ENCODE data around the gene TNS3. TPM values are rescaled to one million over a fixed set of nuclear protein-coding genes. Genes with fewer than 3 reads are reported as not detected.

The TNS3 gene
- polyA plus RNA-seq, 1 of the 3 experiments (the other 2 are of a cell fraction): 72.3 TPM

- TF ChIP-seq NRF1 (IDR thresholded peaks at IDR 0.05; ENCODE audit: low read depth, low read length) (no peak), POLR2AphosphoS5 (IDR thresholded peaks at IDR 0.05; ENCODE audit: low read depth, low read length) (no peak)
These were observed 20.5 kb upstream of the TNS3 start (continued) for GRCh38 chr7:47602272-47603004.

GRCh38 chr7:47601881-47602249 lies 20.0 kb upstream of the TNS3 start:
- Histone ChIP-seq H3F3A (replicated peaks; ENCODE audit: insufficient read depth) (peaks cover 20% of the 10 kb centered on the region), H3K9me2 (no peaks in the 10 kb centered on the region), H3K4me1 (ENCODE audit: control insufficient read depth in 1 of 2, insufficient read depth in 2 of 2, low read depth in 1 of 2, low read length in 1 of 2) (peaks cover 5 to 31% of the 10 kb centered on the region in 2 experiments; a peak in 3 of 4 replicates), H3K9me3 (no peaks in the 10 kb centered on the region), H3K27me3 (ENCODE audit: insufficient read depth) (no peaks in the 10 kb centered on the region), H4K20me1 (ENCODE audit: insufficient read depth) (no peaks in the 10 kb centered on the region), H3K36me3 (replicated peaks in 1 of 2; ENCODE audit: control insufficient read depth in 1 of 2, insufficient read depth in 2 of 2, low read length in 1 of 2) (no peaks in the 10 kb centered on the region), H3K4me2 (peak overlapping the region; percentile 50; the same call in 1 of the 2 replicates), H2AFZ (ENCODE audit: low read depth) (no peak overlapping the region; the same call in 1 of the 2 replicates), H3K9ac (peak overlapping the region; percentile 63; the same call in 1 of the 2 replicates), H3K4me3 (ENCODE audit: low read depth in 2 of 2, low read length in 1 of 2) (no peak overlapping the region), H3K27ac (ENCODE audit: low read depth in 2 of 2, low read length in 1 of 2) (peak overlapping the region; percentile 78 to 86; a peak in 3 of 4 replicates), H3K79me2 (ENCODE audit: insufficient read depth) (no peaks in the 10 kb centered on the region)
- ChIA-PET POLR2A (no interaction called here), CTCF (interaction anchor here (0.9 kb wide), 1 partner anchor 9 kb away, joined by 3 read pairs; no protein-coding TSS in a partner anchor)
- no peak for DNase-seq
- TF ChIP-seq NRF1 (IDR thresholded peaks at IDR 0.05; ENCODE audit: low read depth, low read length) (no peak), TEAD4 (IDR thresholded peaks at IDR 0.05; ENCODE audit: borderline replicate concordance, insufficient read depth) (no peak), CHD2 (IDR thresholded peaks at IDR 0.05; ENCODE audit: low read length, partially characterized antibody) (no peak), GATA2 (CRISPR knock-in tag; IDR thresholded peaks at IDR 0.05) (no peak)
- 42% methylated on average over 2 of the region's 2 CpGs for WGBS (ENCODE audit: low lambda C conversion rate)

- Histone ChIP-seq H2AFZ (ENCODE audit: low read depth) (peak overlapping the region; percentile 85), H3K9me3 (peaks cover 5% of the 10 kb centered on the region; the same call in 1 of the 2 replicates), H3K27me3 (ENCODE audit: insufficient read depth) (no peaks in the 10 kb centered on the region), H3F3A (replicated peaks; ENCODE audit: insufficient read depth) (peaks cover 20% of the 10 kb centered on the region), H3K36me3 (replicated peaks in 1 of 2; ENCODE audit: control insufficient read depth in 1 of 2, insufficient read depth in 2 of 2, low read length in 1 of 2) (no peaks in the 10 kb centered on the region), H3K4me1 (ENCODE audit: control insufficient read depth in 1 of 2, insufficient read depth in 2 of 2, low read depth in 1 of 2, low read length in 1 of 2) (peaks cover 5 to 31% of the 10 kb centered on the region in 2 experiments; a peak in 3 of 4 replicates), H3K27ac (ENCODE audit: low read depth in 2 of 2, low read length in 1 of 2) (peak overlapping the region; percentile 78 to 86), H4K20me1 (ENCODE audit: insufficient read depth) (no peaks in the 10 kb centered on the region), H3K79me2 (ENCODE audit: insufficient read depth) (no peaks in the 10 kb centered on the region), H3K4me3 (ENCODE audit: low read depth in 2 of 2, low read length in 1 of 2) (peak overlapping the region in 1 of 2 experiments; percentile 7; a peak in 1 of 4 replicates), H3K9ac (peak overlapping the region; percentile 63), H3K9me2 (no peaks in the 10 kb centered on the region), H3K4me2 (peak overlapping the region; percentile 50)
- ChIA-PET CTCF (interaction anchor here (0.9 kb wide), 1 partner anchor 9 kb away, joined by 3 read pairs; no protein-coding TSS in a partner anchor), POLR2A (no interaction called here)
- TF ChIP-seq SIN3A (IDR thresholded peaks at IDR 0.05; ENCODE audit: borderline replicate concordance, low read depth, low read length) (no peak), POLR2AphosphoS5 (IDR thresholded peaks at IDR 0.05; ENCODE audit: low read depth, low read length) (no peak), JUND (IDR thresholded peaks at IDR 0.05) (peak; percentile 74), EP300 (IDR thresholded peaks at IDR 0.05; ENCODE audit: borderline replicate concordance in 1 of 2, low read depth in 1 of 2, low read length in 1 of 2) (peak in 1 of 2 experiments; percentile 42; a peak in 1 of 4 replicates), EZH2phosphoT487 (IDR thresholded peaks at IDR 0.05; ENCODE audit: borderline replicate concordance, low read depth) (no peak), GABPA (IDR thresholded peaks at IDR 0.05; ENCODE audit: low read depth) (no peak), RXRA (IDR thresholded peaks at IDR 0.05; ENCODE audit: borderline replicate concordance, low read depth) (peak; percentile 51; the same call in 1 of the 2 replicates), FOXM1 (IDR thresholded peaks at IDR 0.05; ENCODE audit: low read depth) (no peak), IRF3 (IDR thresholded peaks at IDR 0.05; ENCODE audit: low read depth, low read length) (no peak), FOSL2 (IDR thresholded peaks at IDR 0.05; ENCODE audit: borderline replicate concordance, low read depth) (peak; percentile 83; the same call in 1 of the 2 replicates), MXI1 (IDR thresholded peaks at IDR 0.05; ENCODE audit: low read depth, low read length) (no peak), USF1 (IDR thresholded peaks at IDR 0.05; ENCODE audit: borderline replicate concordance, low read depth) (no peak), TCF12 (IDR thresholded peaks at IDR 0.05) (peak; percentile 82), PBX3 (IDR thresholded peaks at IDR 0.05) (peak; percentile 23), ELF1 (IDR thresholded peaks at IDR 0.05) (no peak), RAD21 (IDR thresholded peaks at IDR 0.05; ENCODE audit: low read length) (no peak), RFX5 (IDR thresholded peaks at IDR 0.05; ENCODE audit: low read length) (no peak)
- DNase-seq: no peak
- WGBS (ENCODE audit: low lambda C conversion rate): 33% methylated on average over 4 of the region's 4 CpGs
These were observed 19.4 kb upstream of the TNS3 start for GRCh38 chr7:47601119-47601880.

Data from SK-N-SH (cell line).